ENCODE measurements around the gene TRPM3.
A peak's percentile ranks its signal among the peaks of the same experiment; 100 is the strongest.

Gene TRPM3

GRCh38 chr9:71121275-71122021, at the start of gene TRPM3:
Gene TRPM3 (minus strand): TSS chr9:71121621. CDS start chr9:71121354, 267 bp downstream.
- H3K27ac ChIP-seq, result no peak within 1 kb of the TSS
- DNase-seq (ENCODE audit: low read depth, low spot score), result no peak

GRCh38 chr9:71168418-71168817, 47.0 kb upstream of the TRPM3 start:
- peak overlapping the region; percentile 10 for H3K27ac ChIP-seq
- no peak for DNase-seq (ENCODE audit: low read depth, low spot score)

GRCh38 chr9:71162126-71162525, 40.7 kb upstream of the TRPM3 start:
- DNase-seq (ENCODE audit: low read depth, low spot score), result no peak

GRCh38 chr9:71157731-71158130, 36.3 kb upstream of the TRPM3 start:
- no peak for DNase-seq (ENCODE audit: low read depth, low spot score)
- H3K27ac ChIP-seq, result no peak overlapping the region

More at GRCh38 chr9:71162126-71162525, 40.7 kb upstream of the TRPM3 start:
- H3K27ac ChIP-seq, result no peak overlapping the region

- no peak overlapping the region for H3K27ac ChIP-seq
- DNase-seq (ENCODE audit: low read depth, low spot score), result no peak
These were observed 25.9 kb upstream of the TRPM3 start for GRCh38 chr9:71147368-71147767.

GRCh38 chr9:71146511-71146910, 25.1 kb upstream of the TRPM3 start:
- no peak overlapping the region for H3K27ac ChIP-seq
- no peak for DNase-seq (ENCODE audit: low read depth, low spot score)

- no peak overlapping the region for H3K27ac ChIP-seq
- no peak for DNase-seq (ENCODE audit: low read depth, low spot score)
These were observed 23.8 kb upstream of the TRPM3 start for GRCh38 chr9:71145179-71145578.

- H3K27ac ChIP-seq, result no peak overlapping the region
- no peak for DNase-seq (ENCODE audit: low read depth, low spot score)
These were observed 23.1 kb upstream of the TRPM3 start for GRCh38 chr9:71144495-71144894.

GRCh38 chr9:71136696-71137095, 15.3 kb upstream of the TRPM3 start:
- no peak for DNase-seq (ENCODE audit: low read depth, low spot score)
- H3K27ac ChIP-seq, result no peak overlapping the region

- no peak overlapping the region for H3K27ac ChIP-seq
- no peak for DNase-seq (ENCODE audit: low read depth, low spot score)
These were observed 9.7 kb upstream of the TRPM3 start for GRCh38 chr9:71131145-71131544.

GRCh38 chr9:71130521-71130920, 9.1 kb upstream of the TRPM3 start:
- DNase-seq (ENCODE audit: low read depth, low spot score), result no peak
- no peak overlapping the region for H3K27ac ChIP-seq

- no peak overlapping the region for H3K27ac ChIP-seq
- no peak for DNase-seq (ENCODE audit: low read depth, low spot score)
These were observed 7.4 kb upstream of the TRPM3 start for GRCh38 chr9:71128796-71129195.

GRCh38 chr9:71127301-71127700, 5.9 kb upstream of the TRPM3 start:
- H3K27ac ChIP-seq, result no peak overlapping the region

GRCh38 chr9:71122421-71122820, 1.0 kb upstream of the TRPM3 start:
- DNase-seq (ENCODE audit: low read depth, low spot score), result no peak
- H3K27ac ChIP-seq, result no peak overlapping the region

More at GRCh38 chr9:71127301-71127700, 5.9 kb upstream of the TRPM3 start:
- no peak for DNase-seq (ENCODE audit: low read depth, low spot score)

- no peak overlapping the region for H3K27ac ChIP-seq
- no peak for DNase-seq (ENCODE audit: low read depth, low spot score)
These were observed 528 bp upstream of the TRPM3 start for GRCh38 chr9:71122022-71122275.

GRCh38 chr9:71120501-71121247, 747 bp downstream of the TRPM3 start:
- DNase-seq (ENCODE audit: low read depth, low spot score), result no peak
- no peak overlapping the region for H3K27ac ChIP-seq

GRCh38 chr9:71119746-71120145, 1.7 kb downstream of the TRPM3 start:
- no peak for DNase-seq (ENCODE audit: low read depth, low spot score)
- no peak overlapping the region for H3K27ac ChIP-seq

GRCh38 chr9:71118324-71118723, 3.1 kb downstream of the TRPM3 start:
- DNase-seq (ENCODE audit: low read depth, low spot score), result no peak
- no peak overlapping the region for H3K27ac ChIP-seq

GRCh38 chr9:71115448-71115975, 5.9 kb downstream of the TRPM3 start:
- no peak for DNase-seq (ENCODE audit: low read depth, low spot score)
- H3K27ac ChIP-seq, result no peak overlapping the region

- no peak overlapping the region for H3K27ac ChIP-seq
- no peak for DNase-seq (ENCODE audit: low read depth, low spot score)
These were observed 8.6 kb downstream of the TRPM3 start for GRCh38 chr9:71112866-71113265.

GRCh38 chr9:71108937-71109336, 12.5 kb downstream of the TRPM3 start:
- DNase-seq (ENCODE audit: low read depth, low spot score), result no peak
- H3K27ac ChIP-seq, result no peak overlapping the region

- DNase-seq (ENCODE audit: low read depth, low spot score), result no peak
- no peak overlapping the region for H3K27ac ChIP-seq
These were observed 14.4 kb downstream of the TRPM3 start for GRCh38 chr9:71106992-71107391.

All from epithelial cell of prostate (primary cell).